Right lobe of liver (tissue), 4 donors: ENCODE results near the gene RHOH.

Experiments
- CTCF ChIP-seq, 4 donors: fragments of 200-600 bp in 3 of 4; fragments of 450-650 bp in 1 of 4; IDR thresholded peaks; one replicate each; pipeline versions ENCODE4 v1.5.1 to v1.8.0; 2016 to 2022; ENCODE audit warnings: antibody characterized with exemption in 4 of 4, mild to moderate bottlenecking in 2 of 4
- POLR2A ChIP-seq: fragments of 450-650 bp; IDR thresholded peaks from one replicate; pipeline ENCODE4 v1.6.1; 2017; ENCODE audit warnings: antibody characterized with exemption, mild to moderate bottlenecking
- donor health status: DM: no; HTN: no; CAD: no.
- donor health status: DM: no; HTN: no; CAD: no.
- donor health status: DM: no; HTN: yes; CAD: no.

GRCh38 chr4:40247350-40247749 is 50.5 kb downstream of the RHOH start:
- TF ChIP-seq POLR2A (no peak), CTCF (IDR thresholded peaks at IDR 0.05) (no peak)
